COLO668 (cell line): ENCODE measurements around the gene MAGI2.

ENCODE experiments used
- DNase-seq: peaks from one replicate; lab custom pipeline; 2025; ENCODE audit not compliant: unreplicated experiment; lab: John Stamatoyannopoulos, UW

The MAGI2 gene

GRCh38 chr7:78396210-78396609 is 1057.3 kb downstream of the MAGI2 start:
- no peak for DNase-seq

DNA sequence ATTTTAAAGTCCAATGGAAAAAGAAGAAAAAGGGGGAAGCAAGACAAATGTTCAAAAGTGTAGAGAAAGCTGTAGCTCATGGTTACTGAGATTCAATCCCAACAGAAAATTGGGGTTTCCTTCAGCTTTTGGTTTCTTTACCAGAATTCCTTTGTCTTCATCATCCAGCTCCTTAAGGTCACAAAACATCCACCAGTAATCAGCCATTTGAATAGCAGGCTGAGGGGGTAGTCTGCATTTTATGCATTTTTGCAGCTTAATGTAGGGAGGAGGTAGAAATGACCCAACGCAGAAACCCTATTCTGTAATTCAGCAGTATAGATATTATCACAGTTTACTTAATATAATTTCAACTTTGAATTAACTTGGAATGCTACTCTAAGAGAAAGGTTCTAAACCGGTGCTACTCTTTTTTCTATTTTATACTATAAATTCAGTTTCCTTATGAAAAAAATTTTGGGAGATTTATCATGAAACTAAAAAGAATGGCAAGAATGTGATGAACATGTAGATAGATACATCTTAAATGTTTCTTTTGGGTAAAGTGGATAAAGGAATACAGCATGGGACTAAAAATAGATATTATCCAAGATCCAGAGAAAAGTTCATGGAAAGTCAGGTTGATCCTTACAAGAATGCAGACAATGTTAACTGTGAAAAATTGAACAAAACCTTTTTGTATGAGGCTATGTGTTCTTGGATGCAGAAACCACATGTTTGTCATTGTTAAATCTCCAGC is 1058.0 kb downstream of the MAGI2 start:
- no peak for DNase-seq

GRCh38 chr7:78389022-78389421 is 1064.4 kb downstream of the MAGI2 start:
- no peak for DNase-seq

DNA sequence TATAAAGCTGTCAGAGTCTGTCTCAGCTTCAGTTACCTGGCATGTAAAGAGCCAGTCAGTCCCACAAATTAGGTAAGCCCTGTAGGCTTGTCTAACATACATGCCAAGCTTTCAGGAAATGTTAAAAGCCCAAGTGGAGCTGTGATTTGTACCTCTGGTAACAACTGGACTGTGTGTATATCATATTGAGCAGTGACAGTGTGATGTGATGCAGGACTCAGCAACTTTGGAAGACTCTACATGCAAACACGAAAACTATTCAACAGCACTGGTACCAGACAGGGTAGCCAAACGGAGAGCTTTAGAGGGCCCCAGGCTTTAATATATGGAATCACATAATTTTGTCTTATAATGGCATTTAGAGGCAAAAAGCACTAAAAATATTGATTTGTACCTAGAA is 1066.9 kb downstream of the MAGI2 start:
- DNase-seq = no peak

DNA sequence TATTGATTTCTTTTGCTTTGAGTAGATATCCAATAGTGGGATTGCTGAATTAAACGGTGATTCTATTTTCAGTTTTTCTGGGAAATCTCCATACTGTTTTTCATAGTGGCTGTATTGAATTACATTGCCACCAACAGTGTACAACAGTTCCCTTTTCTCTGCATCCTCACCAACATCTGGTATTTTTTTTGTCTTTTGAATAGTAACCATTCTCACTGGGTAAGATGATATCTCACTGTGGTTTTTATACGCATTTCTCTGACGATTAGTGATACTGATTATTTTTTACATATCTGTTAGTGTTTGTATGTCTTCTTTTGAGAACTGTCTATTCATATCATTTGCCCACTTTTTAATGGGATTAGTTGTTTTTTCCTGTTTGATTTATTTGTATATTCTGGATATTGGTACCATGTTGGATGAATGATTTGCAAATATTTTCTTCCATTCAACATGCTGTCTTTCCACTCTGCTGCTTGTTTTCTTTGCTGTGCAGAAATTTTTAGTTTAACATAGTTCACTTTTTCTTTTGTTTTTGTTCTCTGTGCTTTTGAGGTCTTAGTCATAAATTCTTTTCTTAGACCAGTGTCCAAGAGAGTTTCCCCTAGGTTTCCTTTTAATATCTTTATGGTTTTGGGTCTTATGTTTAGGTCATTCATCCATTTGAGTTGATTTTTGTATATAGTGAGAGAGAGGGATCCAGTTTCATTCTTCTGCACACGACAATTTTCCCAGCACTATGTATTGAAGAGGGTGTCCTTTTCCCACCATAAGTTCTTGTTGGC is 1070.2 kb downstream of the MAGI2 start:
- no peak for DNase-seq

GRCh38 chr7:78379148-78379547 is 1074.3 kb downstream of the MAGI2 start:
- no peak for DNase-seq

- no peak for DNase-seq
Measured at GRCh38 chr7:78377532-78377931, 1075.9 kb downstream of the MAGI2 start.

DNA sequence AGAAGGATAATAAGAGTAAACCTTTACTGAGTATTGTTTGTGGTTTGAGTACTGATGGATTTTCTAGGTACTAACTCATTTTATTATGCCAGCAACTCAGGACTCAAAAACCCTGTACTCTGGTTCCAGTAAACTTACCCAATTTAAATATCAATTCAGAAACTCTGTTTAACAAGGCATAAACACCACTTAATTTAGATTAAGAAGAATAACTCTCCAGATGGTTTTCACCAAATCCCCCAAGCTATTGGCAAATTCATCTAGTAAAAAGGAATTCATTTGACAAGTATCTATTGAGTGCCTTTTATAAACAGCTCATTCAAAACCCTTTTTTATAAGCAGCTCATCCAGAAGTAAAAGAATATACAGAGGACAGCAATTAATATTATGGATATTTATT is 1082.5 kb downstream of the MAGI2 start:
- DNase-seq = no peak

DNA sequence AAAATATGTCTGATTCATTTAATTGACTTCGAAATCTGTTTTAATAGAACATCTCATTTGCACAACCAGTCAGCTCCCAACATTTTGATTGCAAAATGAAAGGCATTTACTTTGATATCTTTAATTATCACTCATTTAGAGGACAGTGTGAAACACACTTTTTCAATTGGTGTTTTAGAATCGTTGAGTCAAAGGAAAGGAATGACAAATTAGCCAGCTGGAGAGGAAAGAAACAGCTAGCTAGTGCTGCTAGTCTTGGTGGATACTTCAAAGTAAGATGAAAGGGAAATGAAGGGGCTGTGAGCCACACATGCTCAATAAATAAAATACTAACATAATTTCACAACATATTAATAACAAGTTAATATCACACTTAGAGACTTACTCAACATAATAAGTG is 1084.7 kb downstream of the MAGI2 start:
- DNase-seq = no peak

DNA sequence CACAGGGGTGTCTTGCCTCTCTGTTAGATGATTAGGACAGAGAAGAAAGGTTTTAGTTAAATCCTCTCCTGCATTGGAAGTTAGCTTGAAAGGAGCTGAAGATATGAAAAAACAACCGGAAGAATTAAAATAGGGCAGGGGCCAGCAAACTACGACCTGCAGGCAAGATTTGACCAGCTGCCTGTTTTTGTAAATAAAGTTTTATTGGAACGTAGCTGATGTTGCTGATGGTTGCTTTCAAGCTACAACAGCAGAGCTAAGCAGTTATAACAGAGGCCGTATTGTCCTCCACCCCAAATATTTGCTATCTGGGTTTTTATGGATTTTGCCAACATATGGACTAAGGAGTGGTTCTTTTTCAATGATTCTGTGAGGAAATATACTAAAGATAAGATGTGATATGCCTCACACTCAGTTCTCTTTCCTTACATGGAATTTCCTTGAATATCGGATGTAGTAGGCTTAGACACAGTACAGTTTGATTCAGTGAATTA is 1086.1 kb downstream of the MAGI2 start:
- no peak for DNase-seq

DNA sequence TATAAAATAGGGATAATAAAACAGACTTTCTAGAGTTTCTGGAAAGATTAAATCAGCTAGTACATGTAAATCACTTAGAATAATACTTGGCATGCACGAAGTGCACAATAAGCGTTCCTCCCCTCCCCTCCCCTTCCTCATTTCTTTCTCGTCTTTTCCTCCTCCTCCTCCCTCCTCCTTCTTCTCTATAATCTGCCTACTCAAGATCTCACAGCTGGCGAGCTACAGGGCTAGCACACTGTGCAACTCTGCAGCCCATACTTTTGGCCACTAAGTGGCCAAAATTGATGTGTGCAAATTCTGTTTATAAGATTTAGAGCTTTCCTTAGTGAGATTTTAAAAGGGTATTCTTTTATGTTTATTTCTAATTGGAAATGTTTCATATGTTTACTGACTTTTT is 1089.6 kb downstream of the MAGI2 start:
- DNase-seq = no peak

- no peak for DNase-seq
Measured at GRCh38 chr7:78359836-78360235, 1093.6 kb downstream of the MAGI2 start.

- DNase-seq = no peak
Measured at GRCh38 chr7:78357709-78358108, 1095.8 kb downstream of the MAGI2 start.

DNA sequence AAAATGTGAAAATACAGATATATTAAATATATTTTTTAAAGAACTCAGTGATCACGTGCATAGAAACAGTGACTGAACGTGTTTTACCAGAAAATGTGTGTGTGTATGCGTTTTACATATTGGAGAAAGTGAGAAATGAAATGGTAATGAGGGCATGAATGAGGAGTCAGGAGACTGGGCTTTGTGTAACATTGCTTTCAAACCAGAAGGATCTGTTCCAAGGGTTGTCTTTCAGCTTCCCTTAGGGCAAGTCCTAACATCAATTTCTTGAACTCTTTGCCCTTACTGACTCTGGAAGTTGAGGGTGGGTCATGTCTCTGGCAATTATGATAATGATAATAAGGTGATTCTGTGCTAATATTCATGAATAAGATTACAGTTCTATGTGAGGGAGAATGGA is 1097.6 kb downstream of the MAGI2 start:
- no peak for DNase-seq

- DNase-seq = no peak
Measured at GRCh38 chr7:78350926-78351325, 1102.5 kb downstream of the MAGI2 start.

DNA sequence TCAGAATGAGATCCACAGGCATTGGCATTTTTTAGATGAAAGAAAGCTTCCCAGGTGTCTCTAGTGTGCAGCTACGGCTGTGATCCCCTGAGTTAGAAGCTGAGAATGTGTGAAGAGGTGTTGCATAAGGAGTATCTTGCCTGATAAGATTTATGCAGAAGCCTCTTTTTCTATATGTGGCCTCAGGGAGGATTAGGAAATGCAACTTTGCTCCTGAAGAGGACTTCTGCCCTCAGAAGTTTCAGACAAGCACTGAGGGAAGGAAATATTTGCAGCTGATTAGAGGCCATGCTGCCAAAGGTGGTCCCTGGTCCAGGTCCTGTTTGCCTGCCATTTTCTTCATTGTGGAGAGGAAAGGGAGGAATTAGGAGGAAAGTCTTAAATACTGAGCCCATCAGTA is 1103.1 kb downstream of the MAGI2 start:
- DNase-seq = no peak

GRCh38 chr7:78346827-78347226 is 1106.6 kb downstream of the MAGI2 start:
- no peak for DNase-seq

- no peak for DNase-seq
Measured at GRCh38 chr7:78345979-78346378, 1107.5 kb downstream of the MAGI2 start.

GRCh38 chr7:78345293-78345911 is 1108.1 kb downstream of the MAGI2 start:
- no peak for DNase-seq

DNA sequence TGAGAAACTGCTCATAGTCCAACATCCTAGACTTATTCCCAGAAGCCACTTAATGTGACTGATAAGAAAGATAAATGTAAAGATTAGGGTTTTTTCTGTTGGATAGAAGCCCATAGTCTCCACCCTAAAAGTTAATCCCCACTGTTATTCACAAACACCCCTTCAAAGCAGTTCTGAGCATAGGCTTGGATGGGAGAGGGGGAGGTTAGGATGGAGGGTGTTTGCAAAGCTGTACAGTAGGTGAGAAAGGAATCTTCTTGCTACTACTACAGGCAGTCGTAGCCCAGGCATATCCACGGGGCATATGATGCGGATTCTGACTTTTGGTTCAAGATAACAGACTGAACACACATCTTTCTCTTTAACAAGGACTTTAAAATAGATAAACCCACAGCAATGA is 1119.0 kb downstream of the MAGI2 start:
- no peak for DNase-seq

GRCh38 chr7:78333530-78334425 is 1119.7 kb downstream of the MAGI2 start:
- DNase-seq = no peak
